GM12878 (cell line): ENCODE results near the gene ADAMTS3. TPM values are rescaled to one million over a fixed set of nuclear protein-coding genes. Genes with fewer than 3 reads are reported as not detected.

Experiments used
- ATAC-seq: fragments of 200-7000 bp; cut with Tn5 transposase; 3 replicates; pipeline ENCODE4 v1.9.1; 2020; ENCODE audit warnings: mild to moderate bottlenecking, moderate library complexity
- BruUV-seq: library from RNA; stranded (reverse); fragments of 400-500 nt; replicated peaks from 2 replicates; lab custom pipeline; 2021; lab: Mats Ljungman, UMichigan
- CTCF ChIA-PET: fragments of 300-600 bp; sonication (Branson Sonifier 250); formaldehyde crosslinking; extraction: SDS; loops from one replicate; lab custom pipeline; 2021; ENCODE audit warnings: inconsistent platforms; lab: Yijun Ruan, JAX
- POLR2A ChIA-PET: fragments of 350-600 bp; formaldehyde crosslinking; extraction: SDS; loops from one replicate; lab custom pipeline; 2021; ENCODE audit warnings: inconsistent platforms; lab: Charles Lee
- RAD21 ChIA-PET: fragments of 300-600 bp; sonication (Branson Sonifier 250); formaldehyde crosslinking; loops from one replicate; lab custom pipeline; 2023; ENCODE audit warnings: antibody characterized with exemption; ENCODE audit not compliant: unreplicated experiment; lab: Charles Lee
- SMC1A ChIA-PET: fragments of 300-600 bp; sonication (Branson Sonifier 250); formaldehyde crosslinking; loops from one replicate; lab custom pipeline; 2023; ENCODE audit not compliant: unreplicated experiment, uncharacterized antibody; lab: Charles Lee
- DNase-seq: peaks from one replicate; pipeline ENCODE4 v3.0.0-alpha.2; 2011; ENCODE audit warnings: low read depth, low spot score
- FAIRE-seq: peaks from 3 replicates; lab custom pipeline; 2011; peaks lifted over from hg19 to GRCh38; lab: Jason Lieb, UNC
- H2AFZ ChIP-seq: 2 replicates; pipeline ENCODE4 v1.6.0; 2011; ENCODE audit warnings: low read depth, low read length, control low read depth; ENCODE audit not compliant: control insufficient read depth
- H3K27ac ChIP-seq: 2 replicates; pipeline ENCODE4 v1.5.1; 2011; ENCODE audit warnings: control low read depth; ENCODE audit not compliant: control insufficient read depth, insufficient read depth
- H3K27me3 ChIP-seq, 2 experiments: replicated peaks in 1 of 2; 2 replicates each; pipeline versions ENCODE4 v1.6.0 to v1.6.1; 2011; ENCODE audit warnings: low read length in 1 of 2; ENCODE audit not compliant: control insufficient read depth in 2 of 2, insufficient read depth in 2 of 2
- H3K36me3 ChIP-seq, 2 experiments: 2 replicates each; pipeline ENCODE4 v1.5.1; 2011; ENCODE audit warnings: low read length in 1 of 2; ENCODE audit not compliant: control insufficient read depth in 2 of 2, insufficient read depth in 2 of 2
- H3K4me1 ChIP-seq: 2 replicates; pipeline ENCODE4 v1.6.1; 2011; ENCODE audit warnings: mild to moderate bottlenecking, low read length, moderate library complexity, mixed read lengths; ENCODE audit not compliant: control insufficient read depth, insufficient read depth
- H3K4me2 ChIP-seq: 2 replicates; pipeline ENCODE4 v1.6.0; 2011; ENCODE audit warnings: control low read depth; ENCODE audit not compliant: control insufficient read depth, insufficient read depth
- H3K4me3 ChIP-seq: fragments of 200-600 bp; sonication (generic); 2 replicates; pipeline ENCODE4 v1.5.1; 2016
- H3K79me2 ChIP-seq: 2 replicates; pipeline ENCODE4 v1.6.0; 2011; ENCODE audit warnings: low read length; ENCODE audit not compliant: control insufficient read depth, insufficient read depth
- H3K9ac ChIP-seq: 2 replicates; pipeline ENCODE4 v1.8.0; 2011; ENCODE audit warnings: low read length, control low read depth, mixed read lengths; ENCODE audit not compliant: control insufficient read depth, insufficient read depth
- H3K9me3 ChIP-seq: replicated peaks from 3 replicates; pipeline ENCODE4 v1.5.1; 2011; ENCODE audit warnings: mild to moderate bottlenecking, low read length; ENCODE audit not compliant: control insufficient read depth, insufficient read depth
- H4K20me1 ChIP-seq: 2 replicates; pipeline ENCODE4 v1.6.0; 2011; ENCODE audit not compliant: control insufficient read depth, insufficient read depth
- EP300 ChIP-seq, 2 experiments: fragments of 150-350 bp in 1 of 2; IDR thresholded peaks; 2 replicates each; pipeline ENCODE4 v1.6.1; 2011 to 2012; ENCODE audit warnings: low read depth in 2 of 2, low read length in 2 of 2, borderline replicate concordance in 1 of 2, improper control_type of control experiment in 1 of 2, inconsistent platforms in 1 of 2; ENCODE audit not compliant: control insufficient read depth in 1 of 2
- ESRRA ChIP-seq: IDR thresholded peaks from 2 replicates; pipeline ENCODE4 v1.6.1; 2012; ENCODE audit warnings: mild to moderate bottlenecking, low read length, improper control_type of control experiment
- EZH2 ChIP-seq: IDR thresholded peaks from 2 replicates; pipeline ENCODE4 v1.6.1; 2012; ENCODE audit warnings: low read depth, mild to moderate bottlenecking, control low read depth, inconsistent platforms, low read length, borderline replicate concordance; ENCODE audit not compliant: control insufficient read depth
- PAX8 ChIP-seq: fragments of 450-650 bp; IDR thresholded peaks from 2 replicates; pipeline ENCODE4 v1.6.1; 2017; ENCODE audit warnings: mild to moderate bottlenecking, moderate library complexity
- SIN3A ChIP-seq: IDR thresholded peaks from 2 replicates; pipeline ENCODE4 v1.6.1; 2012; ENCODE audit warnings: low read depth, low read length, improper control_type of control experiment
- ZNF384 ChIP-seq: IDR thresholded peaks from 2 replicates; pipeline ENCODE4 v1.6.1; 2012; ENCODE audit warnings: low read depth, mild to moderate bottlenecking, low read length, improper control_type of control experiment, borderline replicate concordance
- ZSCAN29 ChIP-seq: fragments of 450-650 bp; IDR thresholded peaks from 2 replicates; pipeline ENCODE4 v1.6.1; 2017; ENCODE audit warnings: mild to moderate bottlenecking, moderate library complexity
- WGBS: methylation state at CpG from one replicate; pipeline ENCODE4 v1.1.6; 2016; ENCODE audit warnings: low lambda C conversion rate; ENCODE audit not compliant: insufficient replicate concordance, insufficient coverage; ENCODE audit errors: missing lambda C conversion rate; 5-methylcytosine and 5-hydroxymethylcytosine counted together
- in situ Hi-C: fragments of 300-500 bp; cut with MboI; formaldehyde crosslinking; loops from 9 replicates; pipeline ENCODE4 v1.14.3; 2018; ENCODE audit warnings: mixed read lengths
- intact Hi-C: fragments of 100-400 bp; cut with micrococcal nuclease; formaldehyde crosslinking; loops from one replicate; pipeline ENCODE4 v1.14.2; 2022; ENCODE audit not compliant: unreplicated experiment
- polyA plus RNA-seq, 11 experiments: library from polyadenylated mRNA; depleted of rRNA in 4 of 11; unstranded in 6 of 11; stranded (reverse) in 5 of 11; fragments of >200 nt; fragmentation: Nextera tagmentation in 4 of 11; fragmentation: Illumina TruSeq in 1 of 11; extraction: Ambion mirVana in 4 of 11; extraction: Trizol in 1 of 11; gene quantifications; 1 replicate in 1 of 11; 2 replicates in 10 of 11; pipeline versions ENCODE4 v1.2.1 to v1.2.3, GENCODE V29; 2011 to 2016; ENCODE audit warnings: inconsistent platforms in 2 of 11, missing spikeins in 2 of 11, low read depth in 1 of 11
- total RNA-seq, 4 experiments: library from RNA; depleted of rRNA in 3 of 4; stranded (reverse); fragments of >200 nt in 3 of 4; fragmentation: Illumina TruSeq in 1 of 4; extraction: Trizol in 1 of 4; gene quantifications; 2 replicates each; pipeline versions ENCODE4 v1.2.1 to v1.2.3, GENCODE V29; 2013 to 2021
- TF ChIP-seq, protein P1 (sequence below): fragments of 450-650 bp; conservative IDR thresholded peaks from 2 replicates; pipeline ENCODE4 v1.6.1; 2017; ENCODE audit warnings: mild to moderate bottlenecking, moderate library complexity

Gene ADAMTS3
- total and polyA plus RNA-seq, 10 of the 15 experiments (the other 5 are each of a cell fraction or from before 2014, with no cell fraction given), result under 0.01 to 0.07 (median 0.02) TPM; not detected in 6

- no peak overlapping the region for H3K4me3 ChIP-seq
- POLR2A ChIA-PET, result no interaction called here
- intact Hi-C loops, result no loop called here
Measured at GRCh38 chr4:72375073-72375736, 193.8 kb downstream of the ADAMTS3 start.

More at GRCh38 chr4:72375073-72375736, 193.8 kb downstream of the ADAMTS3 start:
- H4K20me1 ChIP-seq, result no peaks in the 10 kb centered on the region
- no TSS peak for BruUV-seq
- CTCF ChIA-PET, result no interaction called here
- TF ChIP-seq ESRRA, result no peak
- TF ChIP-seq EP300 (IDR thresholded peaks at IDR 0.05; ENCODE audit: borderline replicate concordance in 1 of 2, control insufficient read depth in 1 of 2, low read depth in 2 of 2, low read length in 2 of 2), result no peak
- TF ChIP-seq, protein P1, sequence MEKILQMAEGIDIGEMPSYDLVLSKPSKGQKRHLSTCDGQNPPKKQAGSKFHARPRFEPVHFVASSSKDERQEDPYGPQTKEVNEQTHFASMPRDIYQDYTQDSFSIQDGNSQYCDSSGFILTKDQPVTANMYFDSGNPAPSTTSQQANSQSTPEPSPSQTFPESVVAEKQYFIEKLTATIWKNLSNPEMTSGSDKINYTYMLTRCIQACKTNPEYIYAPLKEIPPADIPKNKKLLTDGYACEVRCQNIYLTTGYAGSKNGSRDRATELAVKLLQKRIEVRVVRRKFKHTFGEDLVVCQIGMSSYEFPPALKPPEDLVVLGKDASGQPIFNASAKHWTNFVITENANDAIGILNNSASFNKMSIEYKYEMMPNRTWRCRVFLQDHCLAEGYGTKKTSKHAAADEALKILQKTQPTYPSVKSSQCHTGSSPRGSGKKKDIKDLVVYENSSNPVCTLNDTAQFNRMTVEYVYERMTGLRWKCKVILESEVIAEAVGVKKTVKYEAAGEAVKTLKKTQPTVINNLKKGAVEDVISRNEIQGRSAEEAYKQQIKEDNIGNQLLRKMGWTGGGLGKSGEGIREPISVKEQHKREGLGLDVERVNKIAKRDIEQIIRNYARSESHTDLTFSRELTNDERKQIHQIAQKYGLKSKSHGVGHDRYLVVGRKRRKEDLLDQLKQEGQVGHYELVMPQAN, result no peak
- TF ChIP-seq ZSCAN29, result no peak
- no peak for TF ChIP-seq SIN3A
- TF ChIP-seq ZNF384, result no peak
- TF ChIP-seq PAX8, result no peak
- TF ChIP-seq EZH2, result no peak
- FAIRE-seq (no peak), DNase-seq (no peak), ATAC-seq (no peak)
- no peaks in the 10 kb centered on the region for H3K4me1 ChIP-seq
- H3K79me2 ChIP-seq, result no peaks in the 10 kb centered on the region
- in situ Hi-C loops, result no loop called here
- no peak overlapping the region for H3K9ac ChIP-seq
- SMC1A ChIA-PET, result no interaction called here
- no peak overlapping the region for H3K27ac ChIP-seq
- H3K27me3 ChIP-seq, result no peaks in the 10 kb centered on the region
- 1% methylated on average over 4 of the region's 4 CpGs for whole genome bisulfite sequencing
- H3K4me2 ChIP-seq, result no peak overlapping the region
- H3K36me3 ChIP-seq, result no peaks in the 10 kb centered on the region
- H3K9me3 ChIP-seq, result no peaks in the 10 kb centered on the region
- H2AFZ ChIP-seq, result no peak overlapping the region
- RAD21 ChIA-PET, result no interaction called here
